ENCODE data around the gene ASAP2.

The ASAP2 gene

DNA sequence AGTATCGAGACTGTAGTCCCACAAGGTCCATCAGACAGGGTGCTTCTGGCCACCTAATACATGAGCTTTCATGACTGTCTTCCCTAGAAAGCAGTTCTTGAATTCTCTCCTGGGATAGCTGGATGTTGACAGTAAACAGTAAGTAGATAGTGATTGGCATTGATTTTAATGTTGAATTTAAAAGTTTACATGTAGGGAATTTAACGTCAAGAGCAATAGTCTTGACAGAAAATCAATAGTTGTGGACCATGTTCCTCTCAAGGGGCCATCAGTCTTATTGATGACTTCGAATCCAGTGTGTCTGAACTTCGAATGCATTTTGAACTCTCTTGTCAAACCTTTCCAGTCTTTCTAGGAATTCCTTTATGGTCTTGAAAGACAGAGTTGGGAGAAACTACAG is 152.9 kb downstream of the ASAP2 start:
- DNase-seq, result no peak

GRCh38 chr2:9360110-9360509 is 153.5 kb downstream of the ASAP2 start:
- DNase-seq, result no peak

DNA sequence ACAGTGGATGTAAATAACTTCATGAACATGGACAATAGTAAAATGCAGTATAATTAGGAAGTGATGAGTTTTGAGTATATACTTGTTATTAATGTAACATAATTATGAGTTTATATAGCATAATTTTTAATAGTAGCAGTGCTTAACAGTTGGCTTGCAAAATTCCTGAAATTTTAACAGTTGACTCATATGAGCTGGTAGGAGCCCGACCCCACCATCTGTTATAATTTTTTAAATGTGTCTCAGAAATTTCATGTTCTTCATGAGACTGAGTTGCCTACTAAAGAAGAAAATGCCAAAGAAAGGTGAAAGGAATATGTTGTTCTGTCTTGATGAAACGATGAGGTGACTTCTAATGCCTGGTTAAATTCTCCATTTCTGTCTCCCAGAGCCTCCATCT is 154.1 kb downstream of the ASAP2 start:
- DNase-seq, result no peak

GRCh38 chr2:9364373-9364772 is 157.8 kb downstream of the ASAP2 start:
- DNase-seq, result no peak

GRCh38 chr2:9364791-9365497 is 158.3 kb downstream of the ASAP2 start:
- DNase-seq, result no peak

- no peak for DNase-seq
These were observed 158.9 kb downstream of the ASAP2 start for GRCh38 chr2:9365498-9366019.

DNA sequence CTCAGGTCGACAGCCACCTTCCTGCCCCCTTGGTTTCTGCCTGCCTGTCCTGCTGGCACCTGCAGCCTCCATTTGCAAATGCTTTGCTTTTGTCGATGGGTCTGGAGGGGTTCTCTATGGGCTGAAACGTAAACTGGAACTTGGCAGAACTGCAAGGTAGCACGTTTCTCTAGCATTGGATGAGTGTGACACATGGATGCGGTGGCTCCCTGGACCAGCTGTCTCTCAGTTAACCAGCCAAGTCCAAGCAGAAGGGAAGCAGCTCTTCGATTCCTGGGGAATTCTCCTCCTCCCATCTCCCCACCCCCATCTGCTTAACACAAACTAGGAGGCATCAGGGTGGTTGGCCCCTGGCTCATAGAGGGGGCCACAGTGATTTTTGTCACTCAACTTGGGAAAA is 159.4 kb downstream of the ASAP2 start:
- DNase-seq, result no peak

DNA sequence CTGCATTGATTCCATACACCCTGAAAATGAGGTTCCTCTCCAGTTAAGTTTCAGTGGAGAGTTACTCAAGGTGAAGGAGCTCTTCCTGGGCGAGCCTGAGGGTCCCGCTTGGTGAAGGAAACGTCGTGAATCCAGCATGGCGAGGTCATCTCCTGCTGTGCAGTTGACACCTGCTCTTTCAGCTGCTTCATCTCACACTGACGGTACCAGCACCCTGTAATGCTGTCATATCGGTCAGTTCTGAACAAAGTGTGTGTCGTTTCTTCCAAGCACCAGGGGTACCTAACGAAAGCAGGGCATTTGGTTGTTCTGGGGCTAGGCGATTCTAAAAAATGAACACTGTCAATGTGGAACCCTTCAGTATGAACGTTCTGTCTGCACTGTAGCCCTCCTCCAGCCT is 164.1 kb downstream of the ASAP2 start:
- DNase-seq, result no peak

GRCh38 chr2:9373047-9373446 is 166.4 kb downstream of the ASAP2 start:
- DNase-seq, result no peak

DNA sequence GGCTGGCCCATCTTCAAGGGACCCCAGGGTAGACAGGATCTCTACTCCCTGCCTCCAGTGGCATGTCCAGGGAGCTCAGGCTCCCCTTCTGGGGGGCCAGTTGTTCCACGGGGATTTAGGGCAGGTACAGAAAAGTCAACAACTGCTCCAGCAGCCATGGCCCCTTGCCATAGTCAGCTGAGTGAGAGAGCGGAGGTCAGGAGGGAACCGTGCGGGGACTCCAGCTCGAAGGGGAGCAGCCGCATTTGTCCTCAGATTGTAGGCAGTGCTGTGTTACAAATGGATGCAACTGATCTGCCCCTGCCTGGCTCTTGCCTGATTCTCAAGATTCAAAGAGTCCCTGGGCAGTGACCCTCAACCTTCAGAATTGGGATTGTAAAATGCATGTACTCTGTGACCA is 166.9 kb downstream of the ASAP2 start:
- no peak for DNase-seq

GRCh38 chr2:9374071-9374730 is 167.6 kb downstream of the ASAP2 start:
- DNase-seq, result no peak

GRCh38 chr2:9375857-9376428 is 169.3 kb downstream of the ASAP2 start:
- no peak for DNase-seq

DNA sequence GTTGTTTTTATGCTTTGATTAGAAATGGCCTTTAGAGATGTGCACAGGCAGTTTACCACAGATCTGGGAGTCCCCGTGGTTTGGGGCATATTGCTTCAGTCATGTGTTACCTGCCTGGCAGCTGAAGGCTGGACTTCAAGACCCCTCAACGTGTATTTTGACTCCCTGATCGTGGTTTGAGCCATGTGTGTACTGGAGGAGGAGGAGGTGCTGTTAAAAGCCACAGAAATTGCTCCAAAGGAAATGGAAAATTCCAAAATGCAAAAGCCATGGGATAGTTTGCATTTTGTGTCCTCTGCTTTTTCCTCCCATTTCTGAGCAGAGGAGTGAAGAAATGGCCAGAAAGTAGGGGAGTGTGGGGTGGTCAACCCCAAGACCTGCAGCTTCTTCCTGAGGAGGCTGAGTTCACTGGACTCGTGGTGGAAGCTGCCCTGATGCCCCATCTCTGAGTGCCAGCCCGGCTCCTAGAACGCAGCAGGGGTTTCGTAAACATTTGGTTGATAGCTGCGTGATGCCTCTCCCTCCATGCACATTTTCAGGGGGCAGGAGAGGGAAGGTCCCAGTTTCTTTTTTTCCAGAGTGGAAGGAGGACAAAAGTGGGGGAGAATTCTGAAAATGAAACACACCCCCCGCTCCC is 171.0 kb downstream of the ASAP2 start:
- DNase-seq, result no peak

- DNase-seq, result no peak
These were observed 172.1 kb downstream of the ASAP2 start for GRCh38 chr2:9378433-9379390.

DNA sequence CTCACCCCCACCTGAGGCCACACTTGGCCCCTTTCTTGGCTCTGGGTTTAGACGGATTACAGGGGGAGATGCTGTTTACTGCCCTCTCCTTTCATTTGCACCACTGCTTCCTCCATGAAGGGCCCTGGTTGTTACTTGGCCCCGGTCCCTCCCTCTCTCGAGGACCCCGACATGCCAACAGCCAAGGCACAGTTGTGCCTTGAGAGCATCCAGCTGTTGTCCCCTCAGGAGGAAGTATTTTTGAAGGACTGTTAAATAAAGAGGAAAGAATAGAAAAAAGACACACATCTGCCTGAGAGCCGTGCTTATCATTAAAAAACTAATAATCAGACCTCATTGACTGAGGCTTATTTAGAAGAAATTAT is 172.8 kb downstream of the ASAP2 start:
- no peak for DNase-seq

DNA sequence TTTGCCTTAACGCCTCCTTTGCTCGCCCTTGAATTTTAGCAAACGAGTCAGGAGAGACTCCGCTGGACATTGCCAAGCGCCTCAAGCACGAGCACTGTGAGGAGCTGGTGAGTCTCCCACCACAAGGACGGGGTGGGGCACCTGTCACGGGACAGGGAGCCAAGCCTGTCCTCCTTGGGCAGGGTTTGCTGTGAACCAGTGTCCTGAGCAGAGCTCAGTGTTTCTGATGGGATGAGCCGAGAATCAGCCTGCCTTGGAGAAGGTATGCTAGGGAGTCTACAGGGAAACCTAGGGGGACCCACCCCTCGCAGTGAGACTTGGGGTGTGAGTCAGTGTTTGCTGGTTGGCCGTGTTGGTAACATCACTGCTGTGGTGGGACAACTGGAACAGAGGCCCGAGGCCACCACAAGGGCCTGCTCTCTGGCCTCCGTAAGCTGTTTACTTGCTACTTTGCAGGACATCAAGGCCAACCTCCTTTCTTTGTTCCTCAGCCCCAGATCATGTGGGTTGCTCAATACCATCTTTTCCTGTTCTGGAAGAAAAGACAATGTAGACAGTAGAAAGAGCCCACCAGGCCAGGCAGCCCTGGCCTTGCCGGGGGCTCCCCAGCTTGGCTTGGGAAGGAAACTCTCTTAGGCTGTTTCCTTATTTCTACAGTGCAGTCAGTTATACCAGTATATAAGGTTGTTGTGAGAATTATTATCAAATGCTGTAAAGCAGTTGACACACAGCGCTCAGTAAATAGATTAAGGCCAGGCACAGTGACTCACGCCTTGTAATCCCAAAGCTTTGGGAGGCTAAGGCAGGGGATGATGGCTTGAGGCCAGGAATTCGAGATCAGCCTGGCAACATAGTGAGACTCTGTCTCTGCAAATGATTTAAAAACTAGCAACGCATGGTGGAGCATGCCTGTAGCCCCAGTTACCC is 174.4 kb downstream of the ASAP2 start:
- DNase-seq, result no peak

- no peak for DNase-seq
These were observed 176.1 kb downstream of the ASAP2 start for GRCh38 chr2:9382604-9383235.

DNA sequence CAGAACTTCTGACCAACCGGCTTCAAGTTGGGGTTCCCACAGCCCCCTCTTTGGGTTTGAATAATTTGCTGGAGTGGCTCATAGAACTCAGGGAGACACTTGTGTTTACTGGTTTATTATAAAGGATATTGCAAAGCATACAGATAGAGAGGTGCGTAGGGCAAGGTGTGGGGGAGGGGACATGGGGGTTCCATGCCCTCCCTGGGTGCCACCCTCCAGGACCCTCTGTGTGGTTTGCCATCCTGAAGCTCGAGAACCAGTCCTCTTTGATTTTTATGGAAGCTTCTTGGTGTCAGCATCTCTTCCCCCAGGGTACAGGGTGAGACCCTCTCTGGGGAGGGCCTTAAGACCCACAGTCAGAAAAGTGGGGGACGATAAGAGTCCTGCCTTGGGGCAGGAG is 177.9 kb downstream of the ASAP2 start:
- no peak for DNase-seq

GRCh38 chr2:9385841-9386240 is 179.2 kb downstream of the ASAP2 start:
- DNase-seq, result no peak

DNA sequence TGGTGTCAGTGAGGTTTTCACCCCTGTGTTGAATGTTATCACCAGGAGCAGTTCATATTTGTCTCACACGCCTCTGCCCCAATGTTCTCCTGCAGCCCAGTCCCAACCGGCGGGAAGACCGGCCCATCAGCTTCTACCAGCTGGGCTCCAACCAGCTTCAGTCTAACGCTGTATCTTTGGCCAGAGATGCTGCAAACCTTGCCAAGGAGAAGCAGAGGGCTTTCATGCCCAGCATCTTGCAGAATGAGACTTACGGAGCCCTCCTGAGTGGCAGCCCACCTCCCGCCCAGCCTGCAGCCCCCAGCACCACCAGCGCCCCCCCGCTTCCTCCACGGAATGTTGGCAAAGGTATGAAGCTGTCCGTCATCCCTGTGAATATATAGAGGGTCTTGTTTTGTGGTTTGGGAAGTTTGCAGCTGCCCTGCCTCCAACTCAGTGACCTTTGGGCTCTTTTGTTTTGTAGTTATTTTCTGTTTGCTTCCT is 181.6 kb downstream of the ASAP2 start:
- DNase-seq, result no peak

All from GDM1 (cell line).